Hepatocyte (in vitro differentiated cells): ENCODE data around the gene TFIP11.

Experiments used
- EZH2 ChIP-seq: fragments of 200-600 bp; sonication (generic); IDR thresholded peaks from 2 replicates; pipeline ENCODE4 v1.6.1; 2016; ENCODE audit warnings: antibody characterized with exemption, mild to moderate bottlenecking, borderline replicate concordance
- EZH2phosphoT487 ChIP-seq: fragments of 200-600 bp; sonication (generic); IDR thresholded peaks from one replicate; pipeline ENCODE4 v1.6.1; 2018; ENCODE audit warnings: antibody characterized with exemption, mild to moderate bottlenecking, low read depth, moderate library complexity; ENCODE audit not compliant: unreplicated experiment, severe bottlenecking
- TF ChIP-seq, protein P1 (sequence below): fragments of 200-600 bp; sonication (generic); IDR thresholded peaks from 2 replicates; pipeline ENCODE4 v1.5.1; 2016; ENCODE audit warnings: antibody characterized with exemption, mild to moderate bottlenecking; ENCODE audit not compliant: poor library complexity

GRCh38 chr22:26517429-26517828 lies 5.2 kb upstream of the TFIP11 start:
- TF ChIP-seq, protein P1, sequence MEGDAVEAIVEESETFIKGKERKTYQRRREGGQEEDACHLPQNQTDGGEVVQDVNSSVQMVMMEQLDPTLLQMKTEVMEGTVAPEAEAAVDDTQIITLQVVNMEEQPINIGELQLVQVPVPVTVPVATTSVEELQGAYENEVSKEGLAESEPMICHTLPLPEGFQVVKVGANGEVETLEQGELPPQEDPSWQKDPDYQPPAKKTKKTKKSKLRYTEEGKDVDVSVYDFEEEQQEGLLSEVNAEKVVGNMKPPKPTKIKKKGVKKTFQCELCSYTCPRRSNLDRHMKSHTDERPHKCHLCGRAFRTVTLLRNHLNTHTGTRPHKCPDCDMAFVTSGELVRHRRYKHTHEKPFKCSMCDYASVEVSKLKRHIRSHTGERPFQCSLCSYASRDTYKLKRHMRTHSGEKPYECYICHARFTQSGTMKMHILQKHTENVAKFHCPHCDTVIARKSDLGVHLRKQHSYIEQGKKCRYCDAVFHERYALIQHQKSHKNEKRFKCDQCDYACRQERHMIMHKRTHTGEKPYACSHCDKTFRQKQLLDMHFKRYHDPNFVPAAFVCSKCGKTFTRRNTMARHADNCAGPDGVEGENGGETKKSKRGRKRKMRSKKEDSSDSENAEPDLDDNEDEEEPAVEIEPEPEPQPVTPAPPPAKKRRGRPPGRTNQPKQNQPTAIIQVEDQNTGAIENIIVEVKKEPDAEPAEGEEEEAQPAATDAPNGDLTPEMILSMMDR, result no peak
- TF ChIP-seq EZH2, result no peak
- no peak for TF ChIP-seq EZH2phosphoT487
